Osteoblast (primary cell): ENCODE measurements around the gene NEGR1. TPM values are rescaled to one million over a fixed set of nuclear protein-coding genes. Genes with fewer than 3 reads are reported as not detected.

ENCODE experiments used
- DNase-seq: peaks from one replicate; pipeline ENCODE4 v3.0.0; 2011; ENCODE audit warnings: low spot score, mixed read lengths; ENCODE audit not compliant: insufficient read length; ENCODE audit errors: missing footprints
- H2AFZ ChIP-seq: 2 replicates; pipeline ENCODE4 v1.6.0; 2011; ENCODE audit warnings: mild to moderate bottlenecking, low read length
- H3K27ac ChIP-seq: 2 replicates; pipeline ENCODE4 v1.5.1; 2011; ENCODE audit warnings: mild to moderate bottlenecking, low read depth, low read length, moderate library complexity
- H3K27me3 ChIP-seq: 2 replicates; pipeline ENCODE4 v1.6.0; 2012; ENCODE audit warnings: mild to moderate bottlenecking, control low read depth, inconsistent platforms, low read length, moderate library complexity; ENCODE audit not compliant: insufficient read depth
- H3K36me3 ChIP-seq: 2 replicates; pipeline ENCODE4 v1.5.1; 2011; ENCODE audit warnings: mild to moderate bottlenecking, low read length, control low read depth, moderate library complexity; ENCODE audit not compliant: insufficient read depth
- H3K4me1 ChIP-seq: 2 replicates; pipeline ENCODE4 v1.5.1; 2011; ENCODE audit warnings: mild to moderate bottlenecking, low read length, control low read depth, moderate library complexity; ENCODE audit not compliant: insufficient read depth
- H3K4me2 ChIP-seq: 2 replicates; pipeline ENCODE4 v1.6.0; 2011; ENCODE audit warnings: mild to moderate bottlenecking, low read length; ENCODE audit not compliant: insufficient read depth
- H3K4me3 ChIP-seq: fragments of 200-600 bp; sonication (generic); 3 replicates; pipeline ENCODE4 v1.5.1; 2012; ENCODE audit warnings: mild to moderate bottlenecking, low read length, inconsistent platforms; ENCODE audit not compliant: insufficient read depth
- H3K79me2 ChIP-seq: 2 replicates; pipeline ENCODE4 v1.6.0; 2012; ENCODE audit warnings: mild to moderate bottlenecking, low read length, control low read depth, inconsistent platforms; ENCODE audit not compliant: insufficient read depth
- H3K9me3 ChIP-seq: 2 replicates; pipeline ENCODE4 v1.5.1; 2011; ENCODE audit warnings: low read depth, low read length, control low read depth
- H4K20me1 ChIP-seq: 2 replicates; pipeline ENCODE4 v1.6.0; 2012; ENCODE audit warnings: mild to moderate bottlenecking, low read length, control low read depth; ENCODE audit not compliant: insufficient read depth
- total RNA-seq: library from RNA; depleted of rRNA; stranded (reverse); fragments of >200 nt; gene quantifications from 2 replicates; pipeline ENCODE4 v1.2.3, GENCODE V29; 2012
- TF ChIP-seq, protein P1 (sequence below): IDR thresholded peaks from 2 replicates; pipeline ENCODE4 v1.5.1; 2011; ENCODE audit warnings: mild to moderate bottlenecking, low read depth, low read length, moderate library complexity; ENCODE audit errors: extremely low read depth

NEGR1 gene
- total RNA-seq, 1 donor, result 18.1 TPM

DNA sequence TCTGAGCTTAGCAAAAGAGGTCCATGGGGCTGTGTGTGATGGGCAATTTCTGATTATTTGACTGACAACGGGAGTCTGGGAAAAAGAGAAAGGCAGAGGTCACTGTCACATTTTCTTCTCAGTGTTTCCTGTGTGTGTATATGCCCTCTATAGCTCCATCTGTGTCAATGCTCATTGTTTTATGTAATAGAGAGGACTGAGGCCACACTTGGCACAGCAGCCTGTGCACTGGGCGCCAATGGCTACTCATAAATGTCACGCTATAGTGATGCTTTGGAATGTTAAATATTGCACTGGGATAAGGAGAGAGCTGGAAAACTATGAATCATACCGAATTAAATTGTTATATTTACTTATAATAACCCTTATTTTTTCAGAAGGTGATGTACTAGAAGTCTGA is 365.4 kb downstream of the NEGR1 start:
- Histone ChIP-seq H3K4me2 (no peak overlapping the region), H2AFZ (no peak overlapping the region), H3K27me3 (no peaks in the 10 kb centered on the region), H3K27ac (no peak overlapping the region), H3K4me1 (peaks cover 6% of the 10 kb centered on the region), H4K20me1 (no peaks in the 10 kb centered on the region), H3K36me3 (no peaks in the 10 kb centered on the region), H3K79me2 (no peaks in the 10 kb centered on the region), H3K4me3 (no peak overlapping the region), H3K9me3 (no peaks in the 10 kb centered on the region)
- TF ChIP-seq, protein P1, sequence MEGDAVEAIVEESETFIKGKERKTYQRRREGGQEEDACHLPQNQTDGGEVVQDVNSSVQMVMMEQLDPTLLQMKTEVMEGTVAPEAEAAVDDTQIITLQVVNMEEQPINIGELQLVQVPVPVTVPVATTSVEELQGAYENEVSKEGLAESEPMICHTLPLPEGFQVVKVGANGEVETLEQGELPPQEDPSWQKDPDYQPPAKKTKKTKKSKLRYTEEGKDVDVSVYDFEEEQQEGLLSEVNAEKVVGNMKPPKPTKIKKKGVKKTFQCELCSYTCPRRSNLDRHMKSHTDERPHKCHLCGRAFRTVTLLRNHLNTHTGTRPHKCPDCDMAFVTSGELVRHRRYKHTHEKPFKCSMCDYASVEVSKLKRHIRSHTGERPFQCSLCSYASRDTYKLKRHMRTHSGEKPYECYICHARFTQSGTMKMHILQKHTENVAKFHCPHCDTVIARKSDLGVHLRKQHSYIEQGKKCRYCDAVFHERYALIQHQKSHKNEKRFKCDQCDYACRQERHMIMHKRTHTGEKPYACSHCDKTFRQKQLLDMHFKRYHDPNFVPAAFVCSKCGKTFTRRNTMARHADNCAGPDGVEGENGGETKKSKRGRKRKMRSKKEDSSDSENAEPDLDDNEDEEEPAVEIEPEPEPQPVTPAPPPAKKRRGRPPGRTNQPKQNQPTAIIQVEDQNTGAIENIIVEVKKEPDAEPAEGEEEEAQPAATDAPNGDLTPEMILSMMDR, result no peak
- peak; percentile 46 for DNase-seq

DNA sequence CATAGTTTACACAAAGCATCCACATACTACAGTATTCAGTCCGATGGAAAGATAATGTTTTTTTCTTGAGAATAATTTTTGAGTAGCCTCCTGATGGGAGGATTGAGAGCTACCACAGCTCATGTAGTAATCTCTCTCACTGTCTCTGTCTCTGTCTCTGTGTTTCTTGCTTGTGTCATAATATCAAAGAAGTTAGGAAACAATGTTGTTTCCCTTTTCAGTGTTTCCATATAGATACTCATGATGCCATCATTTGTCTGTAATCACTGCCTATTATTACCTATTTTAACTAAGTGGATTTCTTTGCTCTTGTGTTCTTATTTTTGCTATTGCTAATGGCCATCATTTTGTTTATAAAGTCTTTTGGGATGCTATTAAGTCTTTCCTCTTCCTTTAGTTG is 367.7 kb downstream of the NEGR1 start:
- Histone ChIP-seq H3K27me3 (no peaks in the 10 kb centered on the region), H3K79me2 (no peaks in the 10 kb centered on the region), H3K27ac (no peak overlapping the region), H4K20me1 (no peaks in the 10 kb centered on the region), H3K9me3 (no peaks in the 10 kb centered on the region), H3K4me1 (peaks cover 6% of the 10 kb centered on the region), H2AFZ (no peak overlapping the region), H3K4me2 (no peak overlapping the region), H3K4me3 (no peak overlapping the region), H3K36me3 (no peaks in the 10 kb centered on the region)
- TF ChIP-seq, protein P1, result no peak
- no peak for DNase-seq

DNA sequence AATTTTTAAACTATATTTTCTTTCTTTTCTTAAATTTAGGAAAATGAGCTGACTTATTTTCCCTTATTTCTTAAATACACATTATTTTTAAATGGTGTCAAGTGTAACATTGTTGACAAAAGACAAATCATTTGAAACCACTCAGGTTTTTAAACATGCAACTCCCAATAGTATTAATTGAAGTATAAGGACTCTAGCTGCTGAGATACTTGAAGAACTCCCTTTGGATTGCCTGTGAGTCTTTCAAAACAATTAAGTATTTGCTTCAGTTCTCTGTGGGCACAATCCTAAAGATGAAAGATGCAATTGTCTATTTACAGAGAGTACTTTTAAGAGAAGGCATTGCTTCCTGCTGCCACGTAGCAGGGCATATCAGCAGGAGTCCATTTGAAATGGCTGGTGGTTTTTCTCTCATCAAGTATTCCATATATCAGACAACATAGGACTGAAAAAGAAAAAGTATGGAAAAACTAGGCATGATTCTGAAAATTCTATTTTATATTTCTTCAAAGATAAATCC is 373.4 kb downstream of the NEGR1 start:
- TF ChIP-seq, protein P1, result no peak
- Histone ChIP-seq H3K4me2 (no peak overlapping the region), H3K79me2 (no peaks in the 10 kb centered on the region), H3K36me3 (no peaks in the 10 kb centered on the region), H3K27ac (no peak overlapping the region), H3K9me3 (no peaks in the 10 kb centered on the region), H3K27me3 (no peaks in the 10 kb centered on the region), H4K20me1 (no peaks in the 10 kb centered on the region), H2AFZ (no peak overlapping the region), H3K4me1 (no peaks in the 10 kb centered on the region), H3K4me3 (no peak overlapping the region)
- DNase-seq, result no peak

DNA sequence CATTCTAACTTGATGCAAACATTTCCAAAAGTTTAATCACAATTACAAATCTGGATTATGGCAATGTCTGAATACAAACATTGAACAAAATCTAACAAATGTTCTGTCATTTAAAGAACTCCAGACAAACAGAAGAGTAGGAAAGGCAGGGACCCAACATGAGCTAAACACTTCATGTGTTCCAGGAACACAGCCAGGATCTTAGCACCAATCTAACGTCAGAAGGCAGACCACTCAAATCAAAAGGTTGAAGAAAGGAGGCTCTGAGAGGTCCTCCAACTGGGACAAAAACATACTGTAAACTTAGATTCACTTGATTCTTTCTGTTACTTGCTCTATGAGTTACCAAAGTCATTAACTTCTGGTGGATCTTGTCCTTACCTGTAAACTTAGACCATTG is 374.0 kb downstream of the NEGR1 start:
- H3K79me2 ChIP-seq, result no peaks in the 10 kb centered on the region
- no peak overlapping the region for H3K27ac ChIP-seq
- H3K4me3 ChIP-seq, result no peak overlapping the region
- H3K4me1 ChIP-seq, result no peaks in the 10 kb centered on the region
- TF ChIP-seq, protein P1, result no peak
- H3K27me3 ChIP-seq, result no peaks in the 10 kb centered on the region
- no peak overlapping the region for H3K4me2 ChIP-seq
- no peak overlapping the region for H2AFZ ChIP-seq
- H3K9me3 ChIP-seq, result no peaks in the 10 kb centered on the region
- no peak for DNase-seq
- H4K20me1 ChIP-seq, result no peaks in the 10 kb centered on the region
- no peaks in the 10 kb centered on the region for H3K36me3 ChIP-seq
